Fibroblast of skin of right biceps (primary cell): ENCODE data around the gene PPT1.

Experiments used
- DNase-seq: peaks from one replicate; pipeline ENCODE4 v3.0.0-alpha.2; 2013

The PPT1 gene

GRCh38 chr1:40023379-40023944 is 73.6 kb downstream of the PPT1 start:
- DNase-seq = no peak
